NOMO-1 treated with DMSO at 0.1 percent for 48 hours (cell line): ENCODE results near the gene TMEM30B.
A peak's percentile ranks its signal among the peaks of the same experiment; 100 is the strongest.
"Not testable (repeated sequence)": the region's sequence is repeated elsewhere in the genome, so short reads cannot be mapped to it uniquely, and the experiment has no call there.

ENCODE experiments used
- DNase-seq: peaks from one replicate; lab custom pipeline; 2025; ENCODE audit not compliant: unreplicated experiment; lab: John Stamatoyannopoulos, UW

TMEM30B gene

GRCh38 chr14:61281186-61281947 lies at the start of gene TMEM30B:
TSS of gene TMEM30B (minus strand) at chr14:61281338. CDS start at chr14:61281147, 191 bp downstream.
- no peak for DNase-seq

- DNase-seq, result no peak
These were observed 49.4 kb upstream of the TMEM30B start for GRCh38 chr14:61330511-61330910.

- DNase-seq, result peak; percentile 88
These were observed 48.4 kb upstream of the TMEM30B start for GRCh38 chr14:61329478-61330051.

- peak; percentile 31 for DNase-seq
These were observed 47.6 kb upstream of the TMEM30B start for GRCh38 chr14:61328626-61329262.

- no peak for DNase-seq
These were observed 45.7 kb upstream of the TMEM30B start for GRCh38 chr14:61326847-61327246.

GRCh38 chr14:61326146-61326545 lies 45.0 kb upstream of the TMEM30B start:
- DNase-seq, result no peak

- DNase-seq, result no peak
These were observed 44.0 kb upstream of the TMEM30B start for GRCh38 chr14:61325166-61325565.

GRCh38 chr14:61323970-61324369 lies 42.8 kb upstream of the TMEM30B start:
- no peak for DNase-seq

GRCh38 chr14:61322799-61323290 lies 41.7 kb upstream of the TMEM30B start:
- no peak for DNase-seq

- no peak for DNase-seq
These were observed 41.1 kb upstream of the TMEM30B start for GRCh38 chr14:61322011-61322798.

- DNase-seq, result peak; percentile 75
These were observed 40.4 kb upstream of the TMEM30B start, which contains the start of gene PRKCH for GRCh38 chr14:61321385-61322010. TSS of gene PRKCH (plus strand) at chr14:61321579. CDS start at chr14:61322102, 523 bp downstream.

GRCh38 chr14:61320806-61321384 lies 39.8 kb upstream of the TMEM30B start:
- DNase-seq, result no peak

GRCh38 chr14:61320170-61320569 lies 39.0 kb upstream of the TMEM30B start:
- not testable (repeated sequence) for DNase-seq

- no peak for DNase-seq
These were observed 38.6 kb upstream of the TMEM30B start for GRCh38 chr14:61319706-61320105.

- no peak for DNase-seq
These were observed 37.9 kb upstream of the TMEM30B start for GRCh38 chr14:61319086-61319485.

GRCh38 chr14:61315313-61315712 lies 34.2 kb upstream of the TMEM30B start:
- DNase-seq, result no peak

GRCh38 chr14:61308701-61309100 lies 27.6 kb upstream of the TMEM30B start:
- not testable (repeated sequence) for DNase-seq

- no peak for DNase-seq
These were observed 27.1 kb upstream of the TMEM30B start for GRCh38 chr14:61308198-61308597.

- no peak for DNase-seq
These were observed 23.6 kb upstream of the TMEM30B start for GRCh38 chr14:61304688-61305087.

- no peak for DNase-seq
These were observed 19.6 kb upstream of the TMEM30B start for GRCh38 chr14:61300754-61301153.
